Motor neuron (in vitro differentiated cells): ENCODE data around the gene SRP19. TPM values are rescaled to one million over a fixed set of nuclear protein-coding genes. Genes with fewer than 3 reads are reported as not detected.
A peak's percentile ranks its signal among the peaks of the same experiment; 100 is the strongest.

Experiments used
- ATAC-seq, 8 experiments: fragments of 200-7000 bp; cut with Tn5 transposase; replicated peaks in 6 of 8; 2 replicates each; pipeline ENCODE4 v1.8.0; 2021; ENCODE audit warnings: mild to moderate bottlenecking in 8 of 8, moderate library complexity in 8 of 8
- H3K27ac ChIP-seq, 2 donors: fragments of 250-450 bp; sonication (Bioruptor Pico); 2 replicates each; pipeline ENCODE4 v1.9.0; 2021; ENCODE audit warnings: antibody characterized with exemption in 2 of 2, mild to moderate bottlenecking in 2 of 2, moderate library complexity in 1 of 2
- H3K4me1 ChIP-seq, 2 donors: fragments of 250-450 bp; sonication (Bioruptor Pico); replicated peaks in 1 of 2; 2 replicates each; pipeline ENCODE4 v1.6.1; 2021; ENCODE audit warnings: antibody characterized with exemption in 2 of 2, mild to moderate bottlenecking in 2 of 2, moderate library complexity in 1 of 2
- H3K4me3 ChIP-seq, 5 donors: fragments of 250-450 bp; sonication (Bioruptor Pico); 2 replicates each; pipeline ENCODE4 v1.9.0; 2021; ENCODE audit warnings: antibody characterized with exemption in 5 of 5, mild to moderate bottlenecking in 5 of 5, moderate library complexity in 4 of 5
- WGBS, 10 experiments: fragments of 450-650 bp; shearing (Covaris generic); methylation state at CpG; one replicate each; pipeline ENCODE4 v1.0.0; 2022; 5-methylcytosine and 5-hydroxymethylcytosine counted together
- in situ Hi-C, 9 experiments: fragments of 400-800 bp; cut with MboI; loops; one replicate each; pipeline ENCODE4 v1.15.0; 2021; ENCODE audit warnings: low sequenced_read_pairs in 9 of 9, low pct_unique_long_range_greater_than_20kb in 2 of 9; ENCODE audit not compliant: unreplicated experiment in 9 of 9
- total RNA-seq, 8 experiments: library from RNA; unstranded; fragments of 300-600 nt; gene quantifications; 2 replicates each; pipeline versions ENCODE4 v1.2.3 to v1.2.4, GENCODE V29; 2022

Gene SRP19
- total RNA-seq = 100 to 1,000 TPM in 2 of 8 experiments, 10 to 100 TPM in 6; 61.5 to 116 (median 81.7) TPM

- in situ Hi-C loops = no loop called here
- H3K4me1 ChIP-seq = peaks cover 15 to 24% of the 10 kb centered on the region in 2 donors
- peak within 1 kb of the TSS; percentile 87 to 93 for H3K27ac ChIP-seq
- 0 to 47% (median 12%) methylated on average over 3 to 29 of the region's 47 CpGs for WGBS, 10 experiments
- peak; percentile 92 to 98 (median 96) for ATAC-seq
- H3K4me3 ChIP-seq = peak within 1 kb of the TSS; percentile 86 to 99 (median 94)
These were observed at the start of gene SRP19 for GRCh38 chr5:112860929-112861637. TSS of gene SRP19 (plus strand) at chr5:112861287. CDS start at chr5:112861377, 90 bp downstream.

- 71 to 100% (median 86%) methylated on average over 1 of the region's 1 CpG; no CpG with 5 or more reads in 7 of the 10 experiments for WGBS, 10 experiments
- in situ Hi-C loops = no loop called here
- Histone ChIP-seq H3K27ac (no peak overlapping the region), H3K4me3 (no peak overlapping the region), H3K4me1 (no peaks in the 10 kb centered on the region)
- ATAC-seq = no peak
These were observed 48.5 kb upstream of the SRP19 start for GRCh38 chr5:112812549-112812948.

GRCh38 chr5:112820246-112820645, 40.8 kb upstream of the SRP19 start:
- Histone ChIP-seq H3K4me3 (no peak overlapping the region), H3K27ac (no peak overlapping the region), H3K4me1 (no peaks in the 10 kb centered on the region)
- in situ Hi-C loops = no loop called here
- whole genome bisulfite sequencing, 10 experiments = 88 to 100% (median 100%) methylated on average over 1 of the region's 1 CpG; no CpG with 5 or more reads in 2 of the 10 experiments
- ATAC-seq = no peak

- in situ Hi-C loops = no loop called here
- WGBS, 10 experiments = 0 to 100% (median 78%) methylated on average over 1 to 4 of the region's 4 CpGs
- Histone ChIP-seq H3K4me3 (no peak overlapping the region), H3K4me1 (no peaks in the 10 kb centered on the region), H3K27ac (no peak overlapping the region)
- ATAC-seq = no peak
These were observed 38.6 kb upstream of the SRP19 start for GRCh38 chr5:112822456-112822855.

- H3K4me3 ChIP-seq = no peak overlapping the region
- H3K27ac ChIP-seq = no peak overlapping the region
- 90 to 100% (median 100%) methylated on average over 1 to 2 of the region's 2 CpGs; no CpG with 5 or more reads in 2 of the 10 experiments for WGBS, 10 experiments
- no peaks in the 10 kb centered on the region for H3K4me1 ChIP-seq
- no peak for ATAC-seq
- in situ Hi-C loops = no loop called here
These were observed 37.9 kb upstream of the SRP19 start for GRCh38 chr5:112823181-112823580.

GRCh38 chr5:112823656-112824055, 37.4 kb upstream of the SRP19 start:
- Histone ChIP-seq H3K27ac (no peak overlapping the region), H3K4me1 (no peaks in the 10 kb centered on the region), H3K4me3 (no peak overlapping the region)
- 60 to 100% (median 100%) methylated on average over 1 to 2 of the region's 2 CpGs; no CpG with 5 or more reads in 2 of the 10 experiments for WGBS, 10 experiments
- no peak for ATAC-seq
- in situ Hi-C loops = no loop called here

- no peak for ATAC-seq
- Histone ChIP-seq H3K27ac (no peak overlapping the region), H3K4me3 (no peak overlapping the region), H3K4me1 (no peaks in the 10 kb centered on the region)
- in situ Hi-C loops = no loop called here
These were observed 36.9 kb upstream of the SRP19 start for GRCh38 chr5:112824197-112824596.

- 33 to 100% (median 100%) methylated on average over 1 to 2 of the region's 2 CpGs; no CpG with 5 or more reads in 2 of the 10 experiments for WGBS, 10 experiments
- H3K4me3 ChIP-seq = no peak overlapping the region
- ATAC-seq = no peak
- no peaks in the 10 kb centered on the region for H3K4me1 ChIP-seq
- no peak overlapping the region for H3K27ac ChIP-seq
- in situ Hi-C loops = no loop called here
These were observed 30.7 kb upstream of the SRP19 start for GRCh38 chr5:112830378-112830777.

- H3K4me1 ChIP-seq = no peaks in the 10 kb centered on the region
- H3K4me3 ChIP-seq = no peak overlapping the region
- no peak for ATAC-seq
- H3K27ac ChIP-seq = no peak overlapping the region
- in situ Hi-C loops = no loop called here
- WGBS, 10 experiments = 92 to 100% (median 100%) methylated on average over 2 to 10 of the region's 13 CpGs
These were observed 27.1 kb upstream of the SRP19 start for GRCh38 chr5:112833971-112834370.

GRCh38 chr5:112844489-112844888, 16.6 kb upstream of the SRP19 start:
- no peak for ATAC-seq
- in situ Hi-C loops = no loop called here
- peaks cover 0 to 2% of the 10 kb centered on the region in 2 donors for H3K4me1 ChIP-seq
- H3K27ac ChIP-seq = no peak overlapping the region
- WGBS, 10 experiments = 71 to 100% (median 100%) methylated on average over 1 of the region's 1 CpG; no CpG with 5 or more reads in 2 of the 10 experiments
- H3K4me3 ChIP-seq = no peak overlapping the region

- in situ Hi-C loops = no loop called here
- Histone ChIP-seq H3K4me3 (no peak overlapping the region), H3K27ac (no peak overlapping the region), H3K4me1 (peaks cover 0 to 2% of the 10 kb centered on the region in 2 donors)
- 54 to 100% (median 87%) methylated on average over 2 to 5 of the region's 5 CpGs; no CpG with 5 or more reads in 4 of the 10 experiments for whole genome bisulfite sequencing, 10 experiments
- no peak for ATAC-seq
These were observed 14.5 kb upstream of the SRP19 start for GRCh38 chr5:112846556-112846955.

- no peak overlapping the region for H3K27ac ChIP-seq
- ATAC-seq = no peak
- in situ Hi-C loops = no loop called here
- no peak overlapping the region for H3K4me3 ChIP-seq
- H3K4me1 ChIP-seq = peaks cover 0 to 2% of the 10 kb centered on the region in 2 donors
These were observed 13.8 kb upstream of the SRP19 start for GRCh38 chr5:112847306-112847705.

- Histone ChIP-seq H3K4me3 (no peak overlapping the region), H3K27ac (no peak overlapping the region), H3K4me1 (peaks cover 0 to 2% of the 10 kb centered on the region in 2 donors)
- ATAC-seq = peak; percentile 77 to 99 (median 92)
- whole genome bisulfite sequencing, 10 experiments = 28 to 93% (median 60%) methylated on average over 2 to 8 of the region's 8 CpGs
- in situ Hi-C loops = no loop called here
These were observed 12.8 kb upstream of the SRP19 start for GRCh38 chr5:112848116-112848811.
